HCT116 (cell line): ENCODE results near the gene NAA15.
"Not testable (repeated sequence)": the region's sequence is repeated elsewhere in the genome, so short reads cannot be mapped to it uniquely, and the experiment has no call there.

ENCODE experiments used
- ATF3 ChIP-seq: IDR thresholded peaks from 2 replicates; pipeline ENCODE4 v1.6.1; 2012
- CBX3 ChIP-seq: IDR thresholded peaks from 2 replicates; pipeline ENCODE4 v1.6.1; 2012; ENCODE audit warnings: low read depth
- CEBPB ChIP-seq: IDR thresholded peaks from 2 replicates; pipeline ENCODE4 v1.6.1; 2012; ENCODE audit warnings: low read depth
- CTCF ChIP-seq, 3 experiments: fragments of 200-600 bp in 1 of 3; sonication (generic) in 1 of 3; IDR thresholded peaks in 2 of 3; conservative IDR thresholded peaks in 1 of 3; 2 replicates each; pipeline ENCODE4 v1.5.1; 2012 to 2017; ENCODE audit warnings: low read depth in 2 of 3, low read length in 2 of 3, antibody characterized with exemption in 1 of 3, borderline replicate concordance in 1 of 3, control low read depth in 1 of 3, mild to moderate bottlenecking in 1 of 3, mixed read lengths in 1 of 3, mixed run types in 1 of 3, moderate library complexity in 1 of 3; ENCODE audit not compliant: insufficient read depth in 1 of 3
- EZH2 ChIP-seq: fragments of 200-600 bp; sonication (generic); IDR thresholded peaks from 2 replicates; pipeline ENCODE4 v1.6.1; 2017; ENCODE audit warnings: antibody characterized with exemption, mixed run types
- POLR2A ChIP-seq: IDR thresholded peaks from 2 replicates; pipeline ENCODE4 v1.7.0; 2011; ENCODE audit warnings: borderline replicate concordance; ENCODE audit not compliant: insufficient read depth, insufficient read length; ENCODE audit errors: extremely low read depth
- REST ChIP-seq: IDR thresholded peaks from 2 replicates; pipeline ENCODE4 v1.6.1; 2012; ENCODE audit warnings: low read depth
- SIN3A ChIP-seq: IDR thresholded peaks from 2 replicates; pipeline ENCODE4 v1.6.1; 2012; ENCODE audit warnings: low read depth
- SP1 ChIP-seq: IDR thresholded peaks from 2 replicates; pipeline ENCODE4 v1.6.1; 2012; ENCODE audit warnings: low read depth
- YY1 ChIP-seq: IDR thresholded peaks from 2 replicates; pipeline ENCODE4 v1.6.1; 2011; ENCODE audit warnings: low read length, low read depth, moderate library complexity, mild to moderate bottlenecking; ENCODE audit not compliant: insufficient replicate concordance; ENCODE audit errors: extremely low read depth
- TF ChIP-seq, protein P1 (sequence below): IDR thresholded peaks from 2 replicates; pipeline ENCODE4 v1.6.1; 2012

GRCh38 chr4:139313414-139313813 is 12.1 kb downstream of the NAA15 start:
- not testable (repeated sequence) for TF ChIP-seq POLR2A; CTCF (IDR thresholded peaks at IDR 0.05 in 2 of 3, conservative IDR thresholded peaks at IDR 0.05 in 1 of 3; ENCODE audit: borderline replicate concordance in 1 of 3, insufficient read depth in 1 of 3, low read depth in 2 of 3, low read length in 2 of 3); REST; SIN3A; EZH2; CBX3; ATF3; SP1; CEBPB; YY1
- TF ChIP-seq, protein P1, sequence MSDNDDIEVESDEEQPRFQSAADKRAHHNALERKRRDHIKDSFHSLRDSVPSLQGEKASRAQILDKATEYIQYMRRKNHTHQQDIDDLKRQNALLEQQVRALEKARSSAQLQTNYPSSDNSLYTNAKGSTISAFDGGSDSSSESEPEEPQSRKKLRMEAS: not testable (repeated sequence)
